Measurements from ENCODE around the gene HSDL1. TPM values are rescaled to one million over a fixed set of nuclear protein-coding genes. Genes with fewer than 3 reads are reported as not detected.

The HSDL1 gene
- total RNA-seq, result 10 to 100 TPM; 59.8 to 74.5 TPM
- 10 to 100 TPM; 68.7 to 77.2 TPM for polyA plus RNA-seq (ENCODE audit: insufficient read length in 2 of 2)
- long read RNA-seq, donor 1, transcript HSDL1-208 (1 exons, 3,059 nt), result major isoform, 24 of 39 reads
- long read RNA-seq, donor 1, transcript HSDL1-201 (6 exons, 3,519 nt), result minor isoform, 13 of 39 reads
- long read RNA-seq, donor 1, partial matches to known transcripts, result 0 of 39 reads
- long read RNA-seq, donor 1, other reads (novel, unspliced or antisense), result 0 of 39 reads
- long read RNA-seq, donor 2, transcript HSDL1-208 (1 exons, 3,059 nt), result major isoform, 10 of 16 reads
- long read RNA-seq, donor 2, transcript HSDL1-201 (6 exons, 3,519 nt), result minor isoform, 6 of 16 reads
- long read RNA-seq, donor 2, partial matches to known transcripts, result 0 of 16 reads
- long read RNA-seq, donor 2, other reads (novel, unspliced or antisense), result 0 of 16 reads
- long read RNA-seq, donor 3, transcript HSDL1-208 (1 exons, 3,059 nt), result major isoform, 17 of 23 reads
- long read RNA-seq, donor 3, transcript HSDL1-201 (6 exons, 3,519 nt), result minor isoform, 6 of 23 reads
- long read RNA-seq, donor 3, partial matches to known transcripts, result 0 of 23 reads
- long read RNA-seq, donor 3, other reads (novel, unspliced or antisense), result 0 of 23 reads
- long read RNA-seq, donor 4, transcript HSDL1-208 (1 exons, 3,059 nt), result major isoform, 14 of 22 reads
- long read RNA-seq, donor 4, transcript HSDL1-201 (6 exons, 3,519 nt), result minor isoform, 5 of 22 reads
- long read RNA-seq, donor 4, partial matches to known transcripts, result 0 of 22 reads
- long read RNA-seq, donor 4, other reads (novel, unspliced or antisense), result 0 of 22 reads

DNA sequence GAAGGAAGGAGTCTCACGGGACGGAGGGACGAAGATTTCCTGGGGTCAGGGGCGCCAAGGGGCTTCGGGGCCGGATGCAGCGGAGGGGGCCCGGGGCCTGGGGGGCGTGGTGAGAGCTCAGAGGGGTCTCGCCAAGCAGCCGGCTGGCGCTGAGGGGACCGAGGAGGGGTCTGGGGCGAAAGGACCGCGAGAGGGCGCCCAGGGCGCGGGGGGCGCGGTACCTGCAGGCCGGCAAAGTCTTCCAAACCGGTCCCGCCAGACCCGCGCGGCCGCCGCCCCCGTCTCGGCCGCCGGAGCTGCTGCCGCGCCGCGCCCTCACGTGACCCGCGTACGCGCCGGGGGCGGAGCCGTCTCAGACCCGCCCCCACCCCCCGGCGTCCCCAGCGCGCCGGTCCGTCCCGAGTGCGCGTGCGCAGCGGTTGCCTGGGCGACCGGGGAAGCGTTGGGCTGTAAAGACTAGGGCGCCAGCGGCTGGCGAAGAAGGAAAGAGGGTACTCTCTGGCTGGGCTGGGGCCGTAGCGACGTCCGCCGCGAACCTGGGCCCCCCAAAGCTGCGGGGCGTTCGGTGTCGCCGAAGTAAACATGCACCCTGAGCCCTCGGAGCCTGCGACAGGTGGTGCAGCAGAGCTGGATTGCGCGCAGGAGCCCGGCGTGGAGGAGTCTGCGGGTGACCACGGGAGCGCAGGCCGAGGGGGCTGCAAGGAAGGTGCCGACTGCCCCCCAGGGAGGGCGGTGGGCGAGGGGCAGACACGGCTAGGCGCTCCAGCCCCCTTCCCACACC is at the start of gene HSDL1, which contains the start of gene DNAAF1:
Gene HSDL1 (minus strand): TSS at position 319 of the 781 bp plus-strand sequence. CDS start 13,856 bp downstream, outside the sequence.
Gene DNAAF1 (plus strand): TSS at position 450 of the 781 bp plus-strand sequence. CDS start 133 bp downstream, at position 583.
- peaks cover 2% of the 10 kb centered on the region for H3K36me3 ChIP-seq (ENCODE audit: control insufficient read depth, insufficient read depth, low read length)
- no peaks in the 10 kb centered on the region for H3K27me3 ChIP-seq (ENCODE audit: control insufficient read depth, insufficient read depth, low read length)
- WGBS (ENCODE audit: insufficient coverage), result 0% methylated on average over 78 of the region's 89 CpGs
- peaks cover 18% of the 10 kb centered on the region for H3K4me1 ChIP-seq (ENCODE audit: control insufficient read depth, insufficient read depth, low read length)
- H3K4me3 ChIP-seq (ENCODE audit: low read depth, low read length), result peak within 1 kb of the TSS; percentile 84
- H3K9me3 ChIP-seq (ENCODE audit: control insufficient read depth, insufficient read depth, low read length), result no peaks in the 10 kb centered on the region
- peak within 1 kb of the TSS; percentile 61 for H3K27ac ChIP-seq (ENCODE audit: low read depth, low read length)
- DNase-seq (ENCODE audit: low read depth in 4 of 6, low spot score in 6 of 6), result peak; percentile 81 to 98 (median 92)

- WGBS (ENCODE audit: insufficient coverage), result 81% methylated on average over 11 of the region's 11 CpGs
- Histone ChIP-seq H3K4me1 (ENCODE audit: control insufficient read depth, insufficient read depth, low read length) (peaks cover 11% of the 10 kb centered on the region), H3K4me3 (ENCODE audit: low read depth, low read length) (no peak overlapping the region), H3K36me3 (ENCODE audit: control insufficient read depth, insufficient read depth, low read length) (peaks cover 2% of the 10 kb centered on the region), H3K27ac (ENCODE audit: low read depth, low read length) (no peak overlapping the region), H3K27me3 (ENCODE audit: control insufficient read depth, insufficient read depth, low read length) (no peaks in the 10 kb centered on the region), H3K9me3 (ENCODE audit: control insufficient read depth, insufficient read depth, low read length) (no peaks in the 10 kb centered on the region)
- no peak for DNase-seq (ENCODE audit: low read depth in 4 of 6, low spot score in 6 of 6)
Measured at GRCh38 chr16:84194018-84194417, 49.0 kb upstream of the HSDL1 start.

DNA sequence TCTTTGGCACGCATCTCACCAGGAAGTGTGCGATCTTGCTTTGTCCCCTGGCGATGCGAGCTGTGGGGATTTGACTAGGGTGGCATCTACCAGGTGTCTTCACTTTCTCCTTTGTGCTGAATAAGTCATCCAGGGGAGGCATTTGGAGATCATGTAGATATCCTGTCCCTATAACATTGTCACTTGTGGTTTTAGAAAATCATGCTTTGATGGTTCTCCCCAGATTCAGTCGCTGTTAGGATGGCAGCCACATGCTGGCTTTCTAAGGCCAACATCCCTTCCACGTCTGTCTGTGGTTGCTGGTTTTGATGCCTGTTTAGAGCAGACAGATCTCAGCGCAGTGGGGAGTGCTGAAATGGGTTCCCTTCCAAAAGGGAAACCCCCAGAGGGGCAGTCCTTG is 48.5 kb upstream of the HSDL1 start:
- WGBS (ENCODE audit: insufficient coverage), result 73% methylated on average over 6 of the region's 7 CpGs
- H3K36me3 ChIP-seq (ENCODE audit: control insufficient read depth, insufficient read depth, low read length), result peaks cover 2% of the 10 kb centered on the region
- H3K27me3 ChIP-seq (ENCODE audit: control insufficient read depth, insufficient read depth, low read length), result no peaks in the 10 kb centered on the region
- H3K27ac ChIP-seq (ENCODE audit: low read depth, low read length), result no peak overlapping the region
- H3K9me3 ChIP-seq (ENCODE audit: control insufficient read depth, insufficient read depth, low read length), result no peaks in the 10 kb centered on the region
- no peak overlapping the region for H3K4me3 ChIP-seq (ENCODE audit: low read depth, low read length)
- no peak for DNase-seq (ENCODE audit: low read depth in 4 of 6, low spot score in 6 of 6)
- H3K4me1 ChIP-seq (ENCODE audit: control insufficient read depth, insufficient read depth, low read length), result peaks cover 11% of the 10 kb centered on the region

DNA sequence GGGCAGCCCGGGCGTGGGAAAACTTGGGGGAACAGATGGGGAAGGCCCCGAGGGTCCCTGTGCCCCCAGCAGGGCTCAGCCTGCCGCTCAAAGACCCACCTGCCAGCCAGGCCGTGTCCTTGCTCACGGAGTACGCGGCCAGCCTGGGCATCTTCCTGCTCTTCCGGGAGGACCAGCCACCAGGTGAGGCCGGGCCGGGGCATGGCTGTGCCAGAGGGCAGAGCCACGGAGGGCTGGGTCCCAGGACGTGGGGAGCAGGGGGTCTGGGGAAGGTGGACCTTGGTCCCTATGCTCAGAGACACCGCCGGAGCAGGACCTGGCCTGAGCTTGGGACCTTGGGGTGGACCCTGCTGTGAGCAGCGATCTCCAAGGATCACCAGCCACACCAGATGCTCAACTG is 46.5 kb upstream of the HSDL1 start:
- Histone ChIP-seq H3K9me3 (ENCODE audit: control insufficient read depth, insufficient read depth, low read length) (no peaks in the 10 kb centered on the region), H3K36me3 (ENCODE audit: control insufficient read depth, insufficient read depth, low read length) (peaks cover 2% of the 10 kb centered on the region), H3K27ac (ENCODE audit: low read depth, low read length) (no peak overlapping the region), H3K27me3 (ENCODE audit: control insufficient read depth, insufficient read depth, low read length) (no peaks in the 10 kb centered on the region), H3K4me1 (ENCODE audit: control insufficient read depth, insufficient read depth, low read length) (peaks cover 11% of the 10 kb centered on the region), H3K4me3 (ENCODE audit: low read depth, low read length) (no peak overlapping the region)
- 93% methylated on average over 16 of the region's 16 CpGs for WGBS (ENCODE audit: insufficient coverage)
- DNase-seq (ENCODE audit: low read depth in 4 of 6, low spot score in 6 of 6), result no peak

DNA sequence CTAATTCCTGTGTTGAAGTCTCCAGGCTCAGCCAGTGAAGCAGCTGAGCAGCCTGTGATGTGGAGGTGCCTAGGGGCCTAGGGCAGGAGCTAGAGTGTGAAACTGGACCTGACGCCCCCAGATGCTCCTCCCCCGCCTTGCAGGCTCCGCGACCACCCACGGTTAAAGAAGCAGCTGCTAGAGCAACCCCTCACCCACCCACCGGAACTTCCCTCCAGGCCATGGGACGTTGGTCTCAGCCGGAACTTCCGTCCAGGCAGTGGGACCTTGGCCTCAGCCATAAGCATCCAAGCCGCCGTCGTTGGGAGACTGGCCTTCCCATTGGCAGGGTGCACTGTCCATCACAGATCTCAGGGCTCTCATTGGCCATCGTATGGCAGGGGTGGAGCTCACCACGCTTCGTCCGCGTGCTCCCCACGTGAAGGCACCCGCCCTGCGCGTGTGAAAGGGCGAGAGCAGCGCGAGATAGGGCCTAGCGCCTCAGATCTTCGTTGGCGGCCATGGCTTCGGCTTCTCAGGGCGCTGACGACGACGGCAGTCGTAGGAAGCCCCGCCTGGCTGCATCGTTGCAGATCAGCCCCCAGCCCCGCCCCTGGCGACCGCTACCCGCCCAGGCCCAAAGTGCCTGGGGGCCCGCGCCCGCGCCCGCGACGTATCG is 45.9 kb upstream of the HSDL1 start, which contains the start of gene ADAD2:
Gene ADAD2 (plus strand): TSS at position 427 of the 658 bp plus-strand sequence. CDS start 74 bp downstream, at position 501.
- Histone ChIP-seq H3K36me3 (ENCODE audit: control insufficient read depth, insufficient read depth, low read length) (peaks cover 2% of the 10 kb centered on the region), H3K4me1 (ENCODE audit: control insufficient read depth, insufficient read depth, low read length) (peaks cover 15% of the 10 kb centered on the region), H3K9me3 (ENCODE audit: control insufficient read depth, insufficient read depth, low read length) (no peaks in the 10 kb centered on the region), H3K27ac (ENCODE audit: low read depth, low read length) (no peak within 1 kb of the TSS), H3K4me3 (ENCODE audit: low read depth, low read length) (no peak within 1 kb of the TSS), H3K27me3 (ENCODE audit: control insufficient read depth, insufficient read depth, low read length) (no peaks in the 10 kb centered on the region)
- 90% methylated on average over 47 of the region's 47 CpGs for WGBS (ENCODE audit: insufficient coverage)
- DNase-seq (ENCODE audit: low read depth in 4 of 6, low spot score in 6 of 6), result no peak

- 0% methylated on average over 49 of the region's 55 CpGs for WGBS (ENCODE audit: insufficient coverage)
- no peaks in the 10 kb centered on the region for H3K9me3 ChIP-seq (ENCODE audit: control insufficient read depth, insufficient read depth, low read length)
- DNase-seq (ENCODE audit: low read depth in 4 of 6, low spot score in 6 of 6), result peak; percentile 78 to 98 (median 92)
- peaks cover 36% of the 10 kb centered on the region for H3K36me3 ChIP-seq (ENCODE audit: control insufficient read depth, insufficient read depth, low read length)
- peak within 1 kb of the TSS; percentile 90 for H3K4me3 ChIP-seq (ENCODE audit: low read depth, low read length)
- H3K27ac ChIP-seq (ENCODE audit: low read depth, low read length), result peak within 1 kb of the TSS; percentile 22
- H3K4me1 ChIP-seq (ENCODE audit: control insufficient read depth, insufficient read depth, low read length), result peaks cover 33% of the 10 kb centered on the region
- no peaks in the 10 kb centered on the region for H3K27me3 ChIP-seq (ENCODE audit: control insufficient read depth, insufficient read depth, low read length)
Measured at GRCh38 chr16:84186685-84187437, 41.9 kb upstream of the HSDL1 start, which contains the start of gene TAF1C. Gene TAF1C, minus strand, starts transcription at chr16:84187057. Its CDS starts 2,069 bp downstream, at chr16:84184988.

DNA sequence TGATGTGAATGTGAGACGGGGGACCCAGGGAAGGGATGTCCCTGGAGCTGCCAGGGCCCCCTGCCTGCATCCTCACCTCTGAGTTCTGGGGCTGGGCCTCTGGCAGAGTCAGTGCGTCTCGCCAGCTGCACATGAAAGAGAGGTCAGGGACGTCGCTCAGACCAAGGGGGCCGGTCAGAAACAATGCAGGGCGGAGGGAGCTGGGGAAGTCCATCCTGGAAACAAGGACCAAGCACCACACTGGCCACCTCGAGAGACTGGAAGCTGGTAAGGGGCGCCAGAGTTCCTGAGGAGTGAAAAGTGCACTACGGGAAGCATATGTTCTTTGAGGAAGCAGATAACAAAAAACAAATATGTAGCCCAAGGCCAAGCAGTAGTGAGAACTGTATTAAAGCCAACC is 39.8 kb upstream of the HSDL1 start:
- Histone ChIP-seq H3K4me1 (ENCODE audit: control insufficient read depth, insufficient read depth, low read length) (peaks cover 36% of the 10 kb centered on the region), H3K4me3 (ENCODE audit: low read depth, low read length) (no peak overlapping the region), H3K9me3 (ENCODE audit: control insufficient read depth, insufficient read depth, low read length) (no peaks in the 10 kb centered on the region), H3K27me3 (ENCODE audit: control insufficient read depth, insufficient read depth, low read length) (no peaks in the 10 kb centered on the region), H3K36me3 (ENCODE audit: control insufficient read depth, insufficient read depth, low read length) (peaks cover 56% of the 10 kb centered on the region), H3K27ac (ENCODE audit: low read depth, low read length) (peak overlapping the region; percentile 15)
- WGBS (ENCODE audit: insufficient coverage), result 91% methylated on average over 10 of the region's 10 CpGs
- no peak for DNase-seq (ENCODE audit: low read depth in 4 of 6, low spot score in 6 of 6)

GRCh38 chr16:84183911-84184591 is 39.1 kb upstream of the HSDL1 start:
- whole genome bisulfite sequencing (ENCODE audit: insufficient coverage), result 85% methylated on average over 11 of the region's 11 CpGs
- Histone ChIP-seq H3K4me3 (ENCODE audit: low read depth, low read length) (no peak overlapping the region), H3K27ac (ENCODE audit: low read depth, low read length) (peak overlapping the region; percentile 34), H3K27me3 (ENCODE audit: control insufficient read depth, insufficient read depth, low read length) (no peaks in the 10 kb centered on the region), H3K36me3 (ENCODE audit: control insufficient read depth, insufficient read depth, low read length) (peaks cover 64% of the 10 kb centered on the region), H3K9me3 (ENCODE audit: control insufficient read depth, insufficient read depth, low read length) (no peaks in the 10 kb centered on the region), H3K4me1 (ENCODE audit: control insufficient read depth, insufficient read depth, low read length) (peaks cover 41% of the 10 kb centered on the region)
- peak in 1 of 6 donors; percentile 40 for DNase-seq (ENCODE audit: low read depth in 4 of 6, low spot score in 6 of 6)

Measured in spinal cord (tissue), 10 donors.